Panc1 (cell line): Measurements from ENCODE around the gene UROS. TPM values are rescaled to one million over a fixed set of nuclear protein-coding genes. Genes with fewer than 3 reads are reported as not detected.

Source experiments
- ATAC-seq: fragments of 200-7000 bp; cut with Tn5 transposase; 2 replicates; pipeline ENCODE4 v1.9.1; 2020; ENCODE audit warnings: mild to moderate bottlenecking, moderate library complexity
- BruUV-seq: library from RNA; stranded (reverse); fragments of 400-500 nt; replicated peaks from 2 replicates; lab custom pipeline; 2021; lab: Mats Ljungman, UMichigan
- CTCF ChIA-PET: fragments of 300-600 bp; sonication (Branson Sonifier 250); formaldehyde crosslinking; loops from one replicate; lab custom pipeline; 2022; ENCODE audit warnings: antibody characterized with exemption; lab: Charles Lee
- POLR2A ChIA-PET: fragments of 300-600 bp; sonication (Branson Sonifier 250); formaldehyde crosslinking; loops from one replicate; lab custom pipeline; 2022; ENCODE audit warnings: antibody characterized with exemption; lab: Charles Lee
- DNase-seq: peaks from one replicate; pipeline ENCODE4 v3.0.0-alpha.2; 2010; ENCODE audit warnings: low read depth, low spot score
- H3K27ac ChIP-seq: 2 replicates; pipeline ENCODE4 v1.5.1; 2011; ENCODE audit warnings: mild to moderate bottlenecking, low read length, inconsistent platforms
- H3K27me3 ChIP-seq: fragments of 200-500 bp; sonication (Bioruptor generic); 2 replicates; pipeline ENCODE4 v1.6.0; 2014; ENCODE audit warnings: low read length, inconsistent platforms; ENCODE audit not compliant: control insufficient read depth, insufficient read depth
- H3K36me3 ChIP-seq: fragments of 200-500 bp; sonication (Bioruptor generic); 2 replicates; pipeline ENCODE4 v1.5.1; 2014; ENCODE audit warnings: inconsistent platforms, mild to moderate bottlenecking, low read length, moderate library complexity; ENCODE audit not compliant: control insufficient read depth, insufficient read depth
- H3K4me1 ChIP-seq: 2 replicates; pipeline ENCODE4 v1.5.1; 2011; ENCODE audit warnings: inconsistent platforms, mild to moderate bottlenecking, low read length, moderate library complexity; ENCODE audit not compliant: control insufficient read depth, insufficient read depth
- H3K4me3 ChIP-seq, 2 experiments: 2 replicates each; pipeline ENCODE4 v1.5.1; 2011 to 2012; ENCODE audit warnings: low read depth in 2 of 2, low read length in 2 of 2, mild to moderate bottlenecking in 2 of 2, inconsistent platforms in 1 of 2, moderate library complexity in 1 of 2
- H3K9me3 ChIP-seq: fragments of 200-500 bp; sonication (Bioruptor generic); 2 replicates; pipeline ENCODE4 v1.5.1; 2014; ENCODE audit warnings: low read depth, mild to moderate bottlenecking, inconsistent platforms, low read length, moderate library complexity; ENCODE audit not compliant: control insufficient read depth, insufficient read depth
- CTCF ChIP-seq: fragments of 450-650 bp; IDR thresholded peaks from 2 replicates; pipeline ENCODE4 v1.5.1; 2017; ENCODE audit warnings: mild to moderate bottlenecking
- POLR2AphosphoS5 ChIP-seq: IDR thresholded peaks from 2 replicates; pipeline ENCODE4 v1.6.1; 2012; ENCODE audit warnings: mild to moderate bottlenecking, low read depth, low read length, moderate library complexity
- REST ChIP-seq, 2 experiments: IDR thresholded peaks; 2 replicates each; pipeline ENCODE4 v1.6.1; 2011 to 2012; ENCODE audit warnings: low read depth in 2 of 2, control low read depth in 1 of 2, low read length in 1 of 2, mild to moderate bottlenecking in 1 of 2, moderate library complexity in 1 of 2; ENCODE audit not compliant: insufficient read depth in 1 of 2
- SIN3A ChIP-seq: IDR thresholded peaks from 2 replicates; pipeline ENCODE4 v1.6.1; 2012; ENCODE audit warnings: low read depth, mild to moderate bottlenecking, low read length, moderate library complexity, borderline replicate concordance; ENCODE audit not compliant: insufficient read depth
- TCF7L2 ChIP-seq: IDR thresholded peaks from 2 replicates; pipeline ENCODE4 v1.6.1; 2011; ENCODE audit warnings: mild to moderate bottlenecking, low read depth, low read length, inconsistent platforms
- in situ Hi-C: cut with HindIII; loops from 2 replicates; pipeline ENCODE4 v1.10.0; 2016; ENCODE audit warnings: low sequenced_read_pairs, low pct_unique_long_range_greater_than_20kb
- intact Hi-C: fragments of 100-400 bp; cut with micrococcal nuclease; formaldehyde crosslinking; loops from one replicate; pipeline ENCODE4 v1.10.0; 2022; ENCODE audit not compliant: unreplicated experiment
- total RNA-seq: library from RNA; stranded (reverse); gene quantifications from one replicate; pipeline ENCODE4 v1.2.1, GENCODE V29; 2021; ENCODE audit not compliant: unreplicated experiment

UROS gene
- total RNA-seq, 1 experiment from 2014 or later = 103 TPM

GRCh38 chr10:125857185-125857760 is 34.2 kb upstream of the UROS start:
- BruUV-seq = no TSS peak
- ATAC-seq (no peak; the same call in 1 of the 2 replicates), DNase-seq (no peak)
- H3K9me3 ChIP-seq = no peaks in the 10 kb centered on the region
- no peak overlapping the region for H3K27ac ChIP-seq
- CTCF ChIA-PET = no interaction called here
- in situ Hi-C loops (no loop called here), intact Hi-C loops (no loop called here)
- no peaks in the 10 kb centered on the region for H3K27me3 ChIP-seq
- peaks cover 40% of the 10 kb centered on the region for H3K36me3 ChIP-seq
- H3K4me3 ChIP-seq = no peak overlapping the region
- no peaks in the 10 kb centered on the region for H3K4me1 ChIP-seq
- TF ChIP-seq SIN3A (no peak), REST (IDR thresholded peaks at IDR 0.05; ENCODE audit: insufficient read depth in 1 of 2, low read depth in 2 of 2, low read length in 1 of 2) (no peak), TCF7L2 (no peak), CTCF (no peak), POLR2AphosphoS5 (no peak)
- POLR2A ChIA-PET = interaction anchor here (0.7 kb wide), 1 partner anchor 1168 kb away, joined by 6 read pairs; no protein-coding TSS in a partner anchor

- Histone ChIP-seq H3K27me3 (no peaks in the 10 kb centered on the region), H3K36me3 (peaks cover 36% of the 10 kb centered on the region), H3K4me3 (no peak overlapping the region), H3K4me1 (no peaks in the 10 kb centered on the region), H3K9me3 (no peaks in the 10 kb centered on the region), H3K27ac (no peak overlapping the region)
- ATAC-seq (no peak), DNase-seq (no peak)
- TF ChIP-seq SIN3A = no peak
- TF ChIP-seq TCF7L2 = no peak
- TF ChIP-seq REST (IDR thresholded peaks at IDR 0.05; ENCODE audit: insufficient read depth in 1 of 2, low read depth in 2 of 2, low read length in 1 of 2) = no peak
- no peak for TF ChIP-seq POLR2AphosphoS5
- no peak for TF ChIP-seq CTCF
- in situ Hi-C loops (no loop called here), intact Hi-C loops (no loop called here)
- BruUV-seq = no TSS peak
- ChIA-PET CTCF (no interaction called here), POLR2A (no interaction called here)
These were observed 29.4 kb upstream of the UROS start for GRCh38 chr10:125852487-125852886.
